Adrenal gland (tissue), 5 donors: ENCODE results near the gene NNT.

Source experiments
- CTCF ChIP-seq, 6 experiments: fragments of 450-650 bp in 4 of 6; fragments of 200-600 bp in 2 of 6; sonication (generic) in 1 of 6; IDR thresholded peaks; 1 replicate in 5 of 6; 2 replicates in 1 of 6; pipeline versions ENCODE4 v1.5.1 to v1.8.0; 2016 to 2021; ENCODE audit warnings: antibody characterized with exemption in 6 of 6, mild to moderate bottlenecking in 2 of 6, moderate library complexity in 1 of 6
- POLR2A ChIP-seq, 2 donors: fragments of 450-650 bp; IDR thresholded peaks; one replicate each; pipeline ENCODE4 v1.6.1; 2017; ENCODE audit warnings: antibody characterized with exemption in 2 of 2, mild to moderate bottlenecking in 2 of 2, moderate library complexity in 1 of 2
- donor health status: DM: no; HTN: no; CAD: no.

GRCh38 chr5:43711496-43711895, 108.5 kb downstream of the NNT start:
- no peak for TF ChIP-seq CTCF (IDR thresholded peaks at IDR 0.05)
- no peak for TF ChIP-seq POLR2A (IDR thresholded peaks at IDR 0.05)
